Naive B cell (primary cell): ENCODE measurements around the gene ASCL5. TPM values are rescaled to one million over a fixed set of nuclear protein-coding genes. Genes with fewer than 3 reads are reported as not detected.

Source experiments
- ATAC-seq, 2 donors: fragments of 150-1000 bp; cut with Tn5 transposase; 2 replicates each; pipeline ENCODE4 v1.10.0; 2021; ENCODE audit warnings: low read depth in 2 of 2, mild to moderate bottlenecking in 2 of 2, moderate library complexity in 2 of 2
- DNase-seq: peaks from one replicate; pipeline ENCODE4 v3.0.0; 2022
- H3K27ac Mint-ChIP-seq, 6 donors: one replicate each; pipeline ENCODE4 v1.8.0; 2020 to 2022; ENCODE audit warnings: mild to moderate bottlenecking in 6 of 6, mixed read lengths in 6 of 6, moderate library complexity in 5 of 6, inconsistent platforms in 2 of 6
- H3K27me3 Mint-ChIP-seq, 3 donors: one replicate each; pipeline ENCODE4 v1.8.0; 2021 to 2022; ENCODE audit warnings: mixed read lengths in 3 of 3, mild to moderate bottlenecking in 1 of 3
- H3K36me3 Mint-ChIP-seq, 2 donors: one replicate each; pipeline ENCODE4 v1.8.0; 2020 to 2022; ENCODE audit warnings: mixed read lengths in 2 of 2, inconsistent platforms in 1 of 2, mild to moderate bottlenecking in 1 of 2
- H3K4me1 Mint-ChIP-seq, 3 donors: one replicate each; pipeline ENCODE4 v1.8.0; 2020 to 2022; ENCODE audit warnings: mixed read lengths in 3 of 3, inconsistent platforms in 1 of 3, mild to moderate bottlenecking in 1 of 3, moderate library complexity in 1 of 3
- H3K4me3 Mint-ChIP-seq, 8 donors: one replicate each; pipeline ENCODE4 v1.8.0; 2020 to 2022; ENCODE audit warnings: mild to moderate bottlenecking in 8 of 8, mixed read lengths in 8 of 8, moderate library complexity in 8 of 8, inconsistent platforms in 2 of 8
- H3K9me3 Mint-ChIP-seq, 7 donors: one replicate each; pipeline ENCODE4 v1.8.0; 2020 to 2022; ENCODE audit warnings: mixed read lengths in 7 of 7, mild to moderate bottlenecking in 5 of 7, inconsistent platforms in 2 of 7, moderate library complexity in 1 of 7
- polyA plus RNA-seq, 6 donors: library from polyadenylated mRNA; unstranded; fragments of 300-500 nt; fragmentation: Illumina TruSeq; gene quantifications; one replicate each; pipeline ENCODE4 v1.2.3, GENCODE V29; 2021; ENCODE audit warnings: low read depth in 6 of 6

ASCL5 gene
- polyA plus RNA-seq, 6 donors from 2014 or later, result not detected

DNA sequence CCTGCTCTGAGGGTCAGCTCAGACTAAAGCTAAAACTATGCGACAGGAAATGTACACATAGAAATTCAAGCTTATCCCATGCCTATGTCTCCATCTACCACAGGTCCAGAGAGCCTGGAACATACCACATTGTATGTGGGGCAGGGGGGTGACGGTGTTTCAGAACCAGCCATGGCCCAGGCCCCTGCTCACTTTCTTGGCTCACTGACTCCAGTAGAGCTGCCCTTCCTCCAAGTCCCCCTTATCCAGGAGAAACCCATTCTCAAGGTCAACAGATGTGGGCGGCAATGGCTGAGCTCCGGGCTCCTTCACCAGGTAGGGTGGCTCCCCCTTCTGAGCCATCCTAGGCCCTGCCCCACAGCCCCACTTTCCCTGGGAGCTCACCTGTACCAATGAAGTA, 35.7 kb downstream of the ASCL5 start:
- DNase-seq (no peak), ATAC-seq (no peak)
- Mint-ChIP-seq H3K27me3 (peaks cover 7 to 23% (median 8%) of the 10 kb centered on the region in 3 donors), H3K27ac (no peak overlapping the region), H3K36me3 (no peaks in the 10 kb centered on the region), H3K4me3 (no peak overlapping the region), H3K9me3 (no peaks in the 10 kb centered on the region), H3K4me1 (peaks cover 0 to 7% (median 2%) of the 10 kb centered on the region in 3 donors)

DNA sequence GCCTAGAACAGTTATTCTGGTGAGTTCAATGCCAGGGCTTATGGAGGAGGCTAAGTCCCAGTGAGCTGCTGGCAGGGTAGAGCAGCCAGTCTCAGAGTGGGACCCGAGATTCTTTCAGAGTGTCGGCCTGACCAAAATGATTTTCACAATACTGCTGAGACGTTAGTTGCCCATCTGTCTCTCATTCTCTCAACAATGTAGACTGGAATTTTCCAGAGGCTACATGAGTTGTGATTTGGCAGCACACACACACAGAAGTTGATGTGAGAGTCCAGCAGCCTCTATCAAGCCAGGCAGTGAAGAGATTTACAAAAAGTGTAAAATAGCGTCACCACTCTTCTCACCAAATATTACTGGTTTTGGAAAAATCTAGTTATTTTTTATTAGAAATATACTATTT, 36.4 kb downstream of the ASCL5 start:
- no peaks in the 10 kb centered on the region for H3K9me3 Mint-ChIP-seq

DNA sequence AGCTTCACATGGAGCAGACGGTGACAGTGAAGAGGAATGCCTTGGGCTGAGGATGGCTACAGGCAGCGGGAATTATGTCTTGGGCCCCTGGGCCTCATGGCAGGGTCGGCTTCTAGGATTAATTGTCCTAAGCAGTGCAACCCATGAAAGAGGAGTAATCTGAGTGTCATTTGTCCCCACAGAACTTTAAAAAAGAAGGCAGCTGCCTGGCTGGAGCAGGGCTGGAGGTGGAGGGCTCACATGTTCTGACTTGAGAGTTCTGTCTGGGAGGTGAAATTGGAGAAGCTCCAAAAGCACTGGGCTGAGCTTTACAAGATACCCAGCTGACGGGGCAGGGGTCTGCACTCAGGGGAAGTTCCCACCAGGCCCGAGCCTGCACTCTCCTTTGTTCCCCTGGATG, 37.4 kb downstream of the ASCL5 start:
- Mint-ChIP-seq H3K4me1 (no peaks in the 10 kb centered on the region), H3K4me3 (no peak overlapping the region), H3K27ac (no peak overlapping the region), H3K9me3 (no peaks in the 10 kb centered on the region), H3K27me3 (peaks cover 13 to 29% (median 23%) of the 10 kb centered on the region in 3 donors), H3K36me3 (no peaks in the 10 kb centered on the region)
- no peak for DNase-seq
- ATAC-seq, result no peak

More for the DNA sequence above, 36.4 kb downstream of the ASCL5 start:
- Mint-ChIP-seq H3K27ac (no peak overlapping the region), H3K36me3 (no peaks in the 10 kb centered on the region), H3K27me3 (peaks cover 10 to 23% (median 14%) of the 10 kb centered on the region in 3 donors), H3K4me1 (peaks cover 0 to under 1% (median 0%) of the 10 kb centered on the region in 3 donors), H3K4me3 (no peak overlapping the region)
- ATAC-seq (no peak), DNase-seq (no peak)

DNA sequence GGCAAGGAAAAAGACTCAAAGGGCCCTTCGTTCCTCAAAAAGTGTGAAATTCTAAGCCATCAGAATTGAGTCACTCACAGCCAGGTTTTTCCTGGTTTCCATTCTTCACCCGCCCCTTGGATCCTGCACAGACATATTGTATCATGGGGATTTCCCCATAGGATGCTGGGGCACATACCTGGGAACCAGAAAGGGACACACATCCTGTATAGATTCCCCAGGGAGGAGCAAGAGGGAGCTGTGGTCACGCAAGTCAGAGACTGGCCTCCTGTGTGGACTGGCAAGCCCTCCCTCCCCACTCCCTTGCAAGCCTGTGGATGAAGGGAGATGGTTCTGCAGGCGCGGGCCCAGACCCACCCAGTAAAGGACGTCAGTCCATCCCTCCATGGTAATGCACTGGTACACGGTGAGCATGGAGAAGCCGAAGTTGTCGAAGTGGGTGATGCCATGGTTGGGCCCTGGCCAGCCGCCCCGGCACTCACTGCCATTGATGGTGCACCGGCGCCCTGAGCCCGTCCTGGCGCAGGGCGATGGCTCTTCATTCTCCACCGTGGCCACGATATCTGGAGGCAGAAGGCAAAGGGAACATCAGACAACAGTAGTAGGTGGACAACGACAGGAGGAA, 38.0 kb downstream of the ASCL5 start:
- H3K36me3 Mint-ChIP-seq, result no peaks in the 10 kb centered on the region
- H3K9me3 Mint-ChIP-seq, result no peaks in the 10 kb centered on the region
- no peak for DNase-seq
- no peak overlapping the region for H3K4me3 Mint-ChIP-seq
- H3K27me3 Mint-ChIP-seq, result peaks cover 13 to 32% (median 23%) of the 10 kb centered on the region in 3 donors
- ATAC-seq, result no peak
- no peak overlapping the region for H3K27ac Mint-ChIP-seq
- H3K4me1 Mint-ChIP-seq, result no peaks in the 10 kb centered on the region

DNA sequence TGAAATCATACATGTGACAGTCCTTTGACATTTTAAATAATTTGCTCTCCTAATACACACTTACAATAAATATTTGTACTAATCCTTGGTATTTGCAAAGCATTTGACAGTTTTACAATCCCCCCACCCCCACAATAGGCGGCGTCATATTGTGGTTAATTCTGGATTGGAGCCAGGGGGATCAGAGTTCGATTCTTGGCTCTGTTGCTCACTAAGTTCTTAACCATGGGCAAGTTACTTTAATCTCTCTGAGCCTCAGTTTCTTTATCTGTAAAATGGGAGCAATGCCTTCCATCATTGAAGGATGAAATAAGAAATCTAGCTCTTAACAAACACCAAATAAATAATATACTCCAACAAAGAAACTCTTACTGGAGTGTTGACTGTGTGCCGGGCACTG, 38.6 kb downstream of the ASCL5 start:
- Mint-ChIP-seq H3K27me3 (peaks cover 13 to 32% (median 23%) of the 10 kb centered on the region in 3 donors), H3K4me3 (no peak overlapping the region), H3K36me3 (no peaks in the 10 kb centered on the region), H3K27ac (no peak overlapping the region), H3K4me1 (no peaks in the 10 kb centered on the region), H3K9me3 (no peaks in the 10 kb centered on the region)
- ATAC-seq (no peak), DNase-seq (no peak)

DNA sequence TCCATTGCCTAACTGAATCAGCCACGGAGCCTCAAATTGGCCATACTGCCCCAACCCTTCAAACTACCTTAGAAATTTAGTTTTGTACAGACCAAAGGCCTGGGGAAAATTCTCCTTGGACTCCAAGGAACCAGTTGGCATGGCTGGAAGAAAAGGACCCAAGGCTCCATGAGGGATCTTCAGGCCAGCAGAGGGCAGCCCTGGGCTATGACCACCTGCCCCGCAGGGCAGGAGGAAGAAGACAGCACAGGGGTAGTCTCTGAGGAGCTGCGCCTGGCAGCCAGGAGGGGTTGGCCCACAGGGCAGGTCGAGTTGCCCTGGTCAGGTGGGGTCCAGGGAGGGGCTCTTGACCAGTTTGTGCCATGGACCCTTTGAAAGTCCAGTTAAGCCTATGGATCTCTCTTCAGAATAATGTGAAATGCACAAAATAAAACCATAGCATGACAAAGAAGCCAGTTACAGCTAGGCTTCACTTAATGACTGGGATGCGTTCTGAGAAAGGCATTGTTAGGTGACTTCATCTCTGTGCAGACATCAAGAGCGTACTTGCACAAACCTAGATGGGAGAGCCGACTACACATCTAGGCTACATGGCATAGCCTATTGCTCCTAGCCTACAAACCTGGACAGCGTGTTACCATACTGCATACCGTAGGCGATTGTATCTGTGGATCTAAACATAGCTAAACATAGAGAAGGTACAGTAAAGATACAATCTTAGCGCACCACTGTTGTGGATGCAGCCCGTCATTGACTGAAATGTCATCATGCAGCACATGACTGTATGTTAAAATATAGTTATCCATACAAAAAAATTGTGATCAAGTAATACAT, 40.9 kb downstream of the ASCL5 start:
- Mint-ChIP-seq H3K27me3 (peaks cover 13 to 26% (median 23%) of the 10 kb centered on the region in 3 donors), H3K27ac (peak overlapping the region in 1 of 6 donors; percentile 67)
- no peak for ATAC-seq

DNA sequence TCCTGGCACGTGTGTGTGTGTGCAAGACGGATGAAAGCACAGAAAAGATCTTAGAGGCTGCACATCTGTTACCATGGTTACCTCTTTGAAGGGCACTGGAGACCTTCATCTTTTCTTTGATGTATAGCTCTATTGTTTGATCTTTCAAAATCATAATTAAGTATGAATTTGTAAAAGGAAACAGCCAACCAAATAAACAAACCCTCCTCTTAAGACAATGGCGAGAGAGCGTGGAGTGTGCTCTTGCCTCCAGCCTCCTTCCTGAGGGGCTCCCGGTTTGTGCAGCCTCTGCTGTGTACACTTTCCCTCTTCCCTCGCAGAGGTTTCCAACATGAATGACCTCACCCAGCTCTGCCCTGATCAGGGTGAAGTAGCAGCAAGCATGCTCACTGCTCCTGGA, 42.7 kb downstream of the ASCL5 start:
- Mint-ChIP-seq H3K4me1 (no peaks in the 10 kb centered on the region), H3K9me3 (no peaks in the 10 kb centered on the region), H3K36me3 (no peaks in the 10 kb centered on the region), H3K27ac (no peak overlapping the region), H3K4me3 (no peak overlapping the region), H3K27me3 (peaks cover 13 to 26% (median 23%) of the 10 kb centered on the region in 3 donors)
- DNase-seq (no peak), ATAC-seq (no peak)

More for the DNA sequence above, 40.9 kb downstream of the ASCL5 start:
- H3K4me1 Mint-ChIP-seq, result no peaks in the 10 kb centered on the region
- H3K36me3 Mint-ChIP-seq, result no peaks in the 10 kb centered on the region
- no peaks in the 10 kb centered on the region for H3K9me3 Mint-ChIP-seq
- DNase-seq, result peak; percentile 5
- no peak overlapping the region for H3K4me3 Mint-ChIP-seq

DNA sequence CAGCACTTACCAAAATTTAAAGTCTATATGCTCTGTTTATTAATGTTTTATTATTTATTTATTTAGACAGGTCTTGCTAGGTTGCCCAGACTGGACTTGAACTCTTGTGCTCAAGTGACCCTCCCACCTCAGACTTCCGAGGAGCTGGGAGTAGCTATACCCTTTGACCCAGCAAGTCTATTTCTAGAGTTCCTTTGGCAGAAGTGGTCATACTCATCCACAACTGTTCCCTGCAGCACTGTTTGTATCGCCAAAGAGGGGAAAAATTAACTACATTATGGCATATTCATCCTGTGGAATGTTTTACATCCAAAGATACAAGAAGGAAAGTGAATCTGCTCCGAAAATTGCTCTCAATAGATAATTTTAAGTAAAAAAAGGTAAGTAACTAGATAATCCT, 43.2 kb downstream of the ASCL5 start:
- ATAC-seq, result no peak
- no peak overlapping the region for H3K4me3 Mint-ChIP-seq
- peaks cover 13 to 32% (median 20%) of the 10 kb centered on the region in 3 donors for H3K27me3 Mint-ChIP-seq
- H3K9me3 Mint-ChIP-seq, result no peaks in the 10 kb centered on the region
- no peak for DNase-seq
- no peak overlapping the region for H3K27ac Mint-ChIP-seq
- H3K36me3 Mint-ChIP-seq, result no peaks in the 10 kb centered on the region
- no peaks in the 10 kb centered on the region for H3K4me1 Mint-ChIP-seq

DNA sequence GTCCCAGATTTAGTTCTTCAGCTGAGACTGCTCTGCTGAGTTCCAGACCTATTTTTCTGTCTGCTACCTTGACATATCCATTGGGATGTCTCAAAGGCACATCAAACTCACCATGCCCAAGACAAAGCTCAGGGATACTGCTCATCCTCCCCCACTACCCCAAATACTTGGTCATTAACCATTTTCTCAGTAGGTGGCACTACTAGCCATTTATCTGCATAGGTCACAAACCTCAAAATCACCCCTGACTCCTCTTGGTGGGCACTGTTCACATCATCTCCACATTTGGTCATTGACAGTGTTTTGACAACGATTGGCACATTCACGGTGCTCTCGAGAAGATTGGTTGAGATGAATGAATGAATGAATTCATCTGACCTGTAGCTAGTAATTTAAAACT, 46.8 kb downstream of the ASCL5 start:
- ATAC-seq, result no peak
- Mint-ChIP-seq H3K4me3 (no peak overlapping the region), H3K27me3 (peaks cover 2 to 16% (median 8%) of the 10 kb centered on the region in 3 donors), H3K27ac (no peak overlapping the region), H3K36me3 (no peaks in the 10 kb centered on the region), H3K9me3 (no peaks in the 10 kb centered on the region), H3K4me1 (no peaks in the 10 kb centered on the region)
- no peak for DNase-seq

DNA sequence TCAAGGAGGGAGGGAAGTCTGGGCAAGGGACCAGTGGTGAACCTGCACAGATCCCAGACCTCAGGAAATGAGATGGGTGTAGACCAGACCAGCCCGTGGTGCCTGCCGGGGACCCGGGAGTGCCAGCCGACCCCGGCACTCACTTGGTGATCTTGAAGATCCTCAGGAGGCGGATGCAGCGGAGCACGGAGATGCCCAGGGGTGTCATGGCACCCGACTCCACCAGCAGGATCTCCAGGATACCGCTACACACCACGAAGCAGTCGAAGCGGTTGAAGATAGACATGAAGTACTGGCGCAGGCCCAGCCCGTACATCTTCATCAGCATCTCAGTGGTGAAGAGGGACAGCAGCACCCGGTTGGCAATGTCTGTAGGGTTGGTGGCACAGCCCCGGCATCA, 49.2 kb downstream of the ASCL5 start:
- no peak for DNase-seq
- ATAC-seq, result no peak
- Mint-ChIP-seq H3K9me3 (no peaks in the 10 kb centered on the region), H3K4me3 (no peak overlapping the region), H3K27me3 (peaks cover 0 to 10% (median 0%) of the 10 kb centered on the region in 3 donors), H3K36me3 (no peaks in the 10 kb centered on the region), H3K4me1 (no peaks in the 10 kb centered on the region), H3K27ac (peak overlapping the region in 1 of 6 donors; percentile 60)

DNA sequence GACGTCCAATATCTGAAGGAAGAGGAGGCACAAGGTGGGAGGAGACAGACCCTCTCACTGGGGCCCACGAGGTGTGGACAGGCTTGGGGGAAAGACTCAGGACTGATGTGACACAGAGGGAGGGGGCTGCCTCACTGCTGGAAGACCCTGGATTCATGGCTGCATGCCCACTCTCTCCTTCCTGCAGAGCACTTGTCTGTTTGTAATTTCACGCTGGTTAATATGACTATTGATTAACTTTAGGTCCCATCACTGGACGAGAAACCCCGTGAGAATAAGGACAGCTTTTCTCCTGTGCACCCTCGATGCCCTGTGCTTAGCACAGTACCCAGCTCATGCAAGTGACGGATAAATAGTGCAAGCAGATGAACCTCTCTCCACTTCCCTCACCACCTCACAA, 49.9 kb downstream of the ASCL5 start:
- no peaks in the 10 kb centered on the region for H3K4me1 Mint-ChIP-seq
- no peak overlapping the region for H3K27ac Mint-ChIP-seq
- DNase-seq, result no peak
- peak overlapping the region in 1 of 8 donors; percentile 44 for H3K4me3 Mint-ChIP-seq
- H3K9me3 Mint-ChIP-seq, result no peaks in the 10 kb centered on the region
- peaks cover 0 to 10% (median 0%) of the 10 kb centered on the region in 3 donors for H3K27me3 Mint-ChIP-seq
- ATAC-seq, result no peak
- no peaks in the 10 kb centered on the region for H3K36me3 Mint-ChIP-seq

DNA sequence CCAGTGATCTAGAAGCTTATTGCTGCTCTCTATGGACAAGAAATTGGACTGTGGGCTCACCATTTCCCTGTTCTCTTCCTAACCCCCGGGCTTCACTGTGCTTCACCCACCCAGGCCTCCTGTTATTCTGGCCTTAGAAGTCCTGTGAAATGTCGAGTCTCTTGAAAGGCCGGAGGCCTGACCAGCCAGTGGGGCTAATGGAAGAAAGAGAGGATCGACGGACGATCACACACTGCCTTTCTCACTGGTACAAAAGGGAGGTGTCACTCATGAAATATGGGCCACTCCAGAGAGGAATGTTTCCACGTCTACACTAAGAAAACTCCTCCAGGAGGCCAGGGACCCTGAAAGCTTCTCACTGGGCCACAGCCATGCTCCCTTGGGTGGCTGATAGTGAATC, 50.9 kb downstream of the ASCL5 start:
- no peak for DNase-seq
- H3K27me3 Mint-ChIP-seq, result peaks cover 0 to 10% (median 0%) of the 10 kb centered on the region in 3 donors
- H3K9me3 Mint-ChIP-seq, result no peaks in the 10 kb centered on the region
- no peak overlapping the region for H3K27ac Mint-ChIP-seq
- H3K36me3 Mint-ChIP-seq, result no peaks in the 10 kb centered on the region
- no peak for ATAC-seq
- H3K4me1 Mint-ChIP-seq, result peaks cover 0 to 6% (median 0%) of the 10 kb centered on the region in 3 donors
- H3K4me3 Mint-ChIP-seq, result no peak overlapping the region

DNA sequence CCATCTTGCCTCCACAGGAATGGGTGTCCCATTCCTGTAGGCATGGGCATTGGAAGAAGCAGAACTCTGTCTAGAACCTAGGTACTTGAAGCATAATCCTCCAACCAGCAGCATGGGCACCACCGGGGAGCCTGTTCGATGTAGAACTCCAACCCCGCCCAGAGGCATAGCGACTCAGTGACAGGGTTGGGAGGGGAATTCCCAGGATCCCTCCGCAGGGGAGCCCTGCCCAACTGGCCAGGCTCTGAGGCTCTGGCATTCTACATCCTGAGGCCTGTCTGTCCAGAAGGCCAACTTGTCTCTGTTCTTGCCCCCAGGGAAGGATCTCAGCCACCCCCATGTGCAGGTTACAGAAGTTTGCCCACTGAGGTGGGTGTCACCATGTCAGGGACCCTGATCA, 53.0 kb downstream of the ASCL5 start:
- H3K9me3 Mint-ChIP-seq, result no peaks in the 10 kb centered on the region
- peaks cover 0 to 6% (median 0%) of the 10 kb centered on the region in 3 donors for H3K4me1 Mint-ChIP-seq
- no peak for ATAC-seq
- no peak for DNase-seq
- H3K27me3 Mint-ChIP-seq, result peaks cover 0 to 9% (median 2%) of the 10 kb centered on the region in 3 donors
- H3K4me3 Mint-ChIP-seq, result no peak overlapping the region
- no peak overlapping the region for H3K27ac Mint-ChIP-seq
- H3K36me3 Mint-ChIP-seq, result no peaks in the 10 kb centered on the region

DNA sequence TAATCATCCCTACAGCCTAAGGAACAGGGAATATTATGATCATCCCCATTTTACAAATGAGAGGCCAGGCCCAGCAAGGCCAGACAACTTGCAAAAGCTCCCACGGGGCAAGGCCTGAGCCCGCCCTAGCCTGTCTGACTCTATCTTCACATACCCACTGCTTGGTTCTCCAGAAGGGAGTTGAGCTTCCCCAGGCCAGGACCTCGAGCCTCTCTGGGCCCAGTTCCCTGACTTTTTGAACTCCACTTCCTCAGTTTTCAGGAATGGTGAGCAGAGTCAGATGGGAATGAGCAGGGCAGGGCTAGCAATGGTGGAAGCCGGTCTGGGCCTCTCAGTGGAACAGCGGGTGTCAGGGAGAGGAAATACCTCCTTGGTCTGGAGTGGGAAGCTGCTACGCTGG, 54.1 kb downstream of the ASCL5 start:
- DNase-seq, result no peak
- peaks cover 0 to 4% (median 4%) of the 10 kb centered on the region in 3 donors for H3K27me3 Mint-ChIP-seq
- ATAC-seq, result no peak
- no peak overlapping the region for H3K27ac Mint-ChIP-seq
- H3K4me1 Mint-ChIP-seq, result peaks cover 0 to 6% (median 0%) of the 10 kb centered on the region in 3 donors
- H3K36me3 Mint-ChIP-seq, result no peaks in the 10 kb centered on the region
- no peaks in the 10 kb centered on the region for H3K9me3 Mint-ChIP-seq
- H3K4me3 Mint-ChIP-seq, result no peak overlapping the region
